ENCODE measurements around the gene TTC7B. TPM values are rescaled to one million over a fixed set of nuclear protein-coding genes. Genes with fewer than 3 reads are reported as not detected.

The TTC7B gene
- total and polyA plus RNA-seq, 2 of the 8 experiments (the other 6 are each of a cell fraction or from before 2014, with no cell fraction given) = 23.7 to 34.0 TPM

DNA sequence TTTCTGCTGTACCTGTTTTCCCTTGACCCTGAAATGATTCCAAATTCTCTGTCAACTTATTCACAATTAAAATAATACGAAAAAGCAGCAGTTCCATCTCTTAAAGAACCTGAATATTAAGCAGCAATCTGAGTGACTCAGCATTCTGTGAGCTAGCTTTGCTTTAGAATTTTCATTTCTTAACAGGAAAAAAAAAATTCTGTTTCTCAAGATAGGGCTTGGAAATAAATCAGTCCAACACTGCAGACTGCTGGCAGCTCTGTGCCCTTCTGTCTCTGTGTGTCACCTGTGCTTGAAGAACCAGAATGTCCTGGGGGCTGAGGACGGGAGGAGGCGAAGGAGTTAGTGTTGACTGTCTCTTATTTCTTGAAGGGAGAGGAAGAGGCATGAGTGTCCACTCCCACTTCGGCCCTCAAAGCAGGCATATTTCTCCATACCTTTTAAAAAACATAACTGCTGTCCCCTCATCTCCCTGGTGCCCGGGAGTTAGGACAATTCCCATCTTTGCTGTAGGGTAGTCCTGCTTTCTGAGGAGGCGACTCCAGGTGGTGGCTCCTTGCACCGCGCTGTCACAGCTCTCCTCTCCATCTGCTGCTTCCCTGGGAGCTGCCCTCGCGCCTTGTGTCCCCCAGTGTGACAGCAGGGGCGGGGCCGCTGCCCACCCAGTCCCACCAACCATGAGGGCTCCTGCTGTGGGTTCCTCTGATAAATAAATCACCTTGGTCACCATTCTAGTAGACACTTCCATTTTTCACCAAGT, 216.3 kb downstream of the TTC7B start:
- 87% methylated on average over 12 of the region's 12 CpGs; no CpG with 5 or more reads in 1 of the 2 experiments for WGBS, 2 experiments (ENCODE audit: extremely low coverage in 1 of 2, insufficient coverage in 1 of 2, insufficient read length in 1 of 2, insufficient replicate concordance in 2 of 2, low coverage in 1 of 2, low lambda C conversion rate in 2 of 2, missing lambda C conversion rate in 1 of 2)

More for the DNA sequence above, 216.3 kb downstream of the TTC7B start:
- Histone ChIP-seq H3K9me3 (ENCODE audit: insufficient read depth in 2 of 2, low read depth in 1 of 2, low read length in 1 of 2) (no peaks in the 10 kb centered on the region), H3K27ac (ENCODE audit: low read depth, low read length) (no peak overlapping the region), H2BK120ac (replicated peaks; ENCODE audit: low read depth, low read length) (no peak overlapping the region), H3K18ac (ENCODE audit: extremely low read depth, low read length) (no peak overlapping the region), H3K27me3 (replicated peaks in 1 of 4; ENCODE audit: control insufficient read depth in 3 of 4, extremely low read depth in 1 of 4, insufficient read depth in 3 of 4, low read length in 3 of 4) (no peaks in the 10 kb centered on the region), H3K4me3 (ENCODE audit: extremely low read depth in 1 of 4, insufficient read depth in 2 of 4, low read depth in 3 of 4, low read length in 4 of 4) (no peak overlapping the region), H2AFZ (ENCODE audit: low read length) (no peak overlapping the region), H3K9ac (replicated peaks in 1 of 4; ENCODE audit: extremely low read depth in 1 of 4, low read depth in 3 of 4, low read length in 3 of 4) (no peak overlapping the region), H4K20me1 (replicated peaks in 1 of 2; ENCODE audit: control insufficient read depth in 1 of 2, insufficient read depth in 2 of 2, low read length in 2 of 2) (no peaks in the 10 kb centered on the region), H2BK15ac (ENCODE audit: low read length) (no peak overlapping the region), H2AK5ac (ENCODE audit: low read depth, low read length) (peak overlapping the region; percentile 90), H4K8ac (ENCODE audit: extremely low read depth, insufficient read depth, low read length) (no peak overlapping the region), H3K23me2 (ENCODE audit: low read depth, low read length) (no peaks in the 10 kb centered on the region), H2BK20ac (ENCODE audit: low read length) (no peak overlapping the region), H3K36me3 (ENCODE audit: control insufficient read depth in 2 of 4, insufficient read depth in 4 of 4, low read length in 3 of 4) (no peaks in the 10 kb centered on the region), H4K91ac (replicated peaks; ENCODE audit: insufficient read length, low read length) (no peak overlapping the region), H3K14ac (ENCODE audit: insufficient read length) (no peak overlapping the region), H3K56ac (replicated peaks; ENCODE audit: insufficient read length, low read depth, low read length) (no peak overlapping the region), H4K5ac (ENCODE audit: insufficient read length, low read depth, low read length) (no peak overlapping the region), H3K79me1 (ENCODE audit: low read depth, low read length) (no peaks in the 10 kb centered on the region), H3K79me2 (ENCODE audit: control insufficient read depth in 1 of 2, insufficient read depth in 2 of 2, low read length in 2 of 2) (no peaks in the 10 kb centered on the region), H3K4me2 (ENCODE audit: insufficient read depth in 1 of 2, low read depth in 2 of 2, low read length in 2 of 2) (no peak overlapping the region), H3K23ac (ENCODE audit: insufficient read length) (no peak overlapping the region), H3K4ac (replicated peaks; ENCODE audit: insufficient read length, low read depth, low read length) (no peak overlapping the region), H2BK12ac (ENCODE audit: low read depth, low read length) (no peak overlapping the region; the same call in 1 of the 2 replicates), H2BK5ac (ENCODE audit: low read depth, low read length) (0 out of 2 replicates have a peak overlapping the region, but pooled peaks have one; percentile 35), H3K4me1 (replicated peaks in 1 of 4; ENCODE audit: control insufficient read depth in 3 of 4, insufficient read depth in 4 of 4, low read length in 3 of 4) (peaks cover 3 to 20% (median 13%) of the 10 kb centered on the region in 4 experiments; a peak in 6 of 7 replicates)
- FAIRE-seq = no peak
- ChIA-PET CTCF (ENCODE audit: partially characterized antibody) (interaction anchor here (0.9 to 2.2 kb wide), 11 partner anchors 9 to 121 kb away, joined by 3 to 7 read pairs (median 4); no protein-coding TSS in a partner anchor), POLR2A (ENCODE audit: partially characterized antibody) (interaction anchor here (1.4 kb wide), 1 partner anchor 42 kb away, joined by 4 read pairs; no protein-coding TSS in a partner anchor)
- DNase-seq (ENCODE audit: low read depth in 1 of 2, low spot score in 2 of 2) = no peak
- TF ChIP-seq JUND (IDR thresholded peaks at IDR 0.05; ENCODE audit: low read length) = no peak
- TF ChIP-seq BACH1 (IDR thresholded peaks at IDR 0.05; ENCODE audit: low read length) = peak; percentile 62; the same call in 1 of the 2 replicates
- peak; percentile 53; the same call in 1 of the 2 replicates for TF ChIP-seq MAFK (IDR thresholded peaks at IDR 0.05; ENCODE audit: low read depth, low read length)
- TF ChIP-seq, protein P1, sequence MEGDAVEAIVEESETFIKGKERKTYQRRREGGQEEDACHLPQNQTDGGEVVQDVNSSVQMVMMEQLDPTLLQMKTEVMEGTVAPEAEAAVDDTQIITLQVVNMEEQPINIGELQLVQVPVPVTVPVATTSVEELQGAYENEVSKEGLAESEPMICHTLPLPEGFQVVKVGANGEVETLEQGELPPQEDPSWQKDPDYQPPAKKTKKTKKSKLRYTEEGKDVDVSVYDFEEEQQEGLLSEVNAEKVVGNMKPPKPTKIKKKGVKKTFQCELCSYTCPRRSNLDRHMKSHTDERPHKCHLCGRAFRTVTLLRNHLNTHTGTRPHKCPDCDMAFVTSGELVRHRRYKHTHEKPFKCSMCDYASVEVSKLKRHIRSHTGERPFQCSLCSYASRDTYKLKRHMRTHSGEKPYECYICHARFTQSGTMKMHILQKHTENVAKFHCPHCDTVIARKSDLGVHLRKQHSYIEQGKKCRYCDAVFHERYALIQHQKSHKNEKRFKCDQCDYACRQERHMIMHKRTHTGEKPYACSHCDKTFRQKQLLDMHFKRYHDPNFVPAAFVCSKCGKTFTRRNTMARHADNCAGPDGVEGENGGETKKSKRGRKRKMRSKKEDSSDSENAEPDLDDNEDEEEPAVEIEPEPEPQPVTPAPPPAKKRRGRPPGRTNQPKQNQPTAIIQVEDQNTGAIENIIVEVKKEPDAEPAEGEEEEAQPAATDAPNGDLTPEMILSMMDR (IDR thresholded peaks at IDR 0.05; ENCODE audit: control extremely low read depth in 1 of 3, insufficient read depth in 1 of 3, low read depth in 1 of 3, low read length in 3 of 3) = peak in 1 of 3 experiments; percentile 0; a peak in 1 of 4 replicates
